ENCODE results near the gene PHACTR3. TPM values are rescaled to one million over a fixed set of nuclear protein-coding genes. Genes with fewer than 3 reads are reported as not detected.

Gene PHACTR3
- polyA plus RNA-seq, 1 donor (not counting 4 experiments of a cell fraction or from before 2014, with no cell fraction given): 2.6 TPM

DNA sequence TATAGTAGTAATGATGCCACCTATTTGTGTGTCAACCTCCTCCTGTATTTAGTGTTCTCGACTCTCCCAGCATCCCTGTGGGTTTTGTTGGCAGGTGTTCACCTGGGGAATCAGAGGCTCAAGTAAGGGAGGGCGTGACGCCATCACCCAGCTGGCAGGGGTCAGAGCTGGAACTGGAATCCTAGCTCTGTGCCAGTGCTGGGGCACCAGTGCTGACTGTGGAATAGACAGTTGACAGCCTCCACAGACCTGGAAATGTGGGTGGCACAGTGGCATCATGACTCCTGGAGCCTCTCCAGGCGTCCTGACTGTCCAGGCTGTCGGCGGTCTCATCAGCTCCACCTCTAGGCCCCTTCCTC is 226.3 kb downstream of the PHACTR3 start:
- no peak for DNase-seq (ENCODE audit: low read depth, low spot score)
- Histone ChIP-seq H3K79me2 (ENCODE audit: control insufficient read depth, insufficient read depth, low read length) (no peaks in the 10 kb centered on the region), H3K27me3 (ENCODE audit: control insufficient read depth, extremely low read depth, insufficient read depth, low read length) (no peaks in the 10 kb centered on the region), H2AFZ (ENCODE audit: control insufficient read depth, low read length) (peak overlapping the region; percentile 36), H3K9me3 (ENCODE audit: control insufficient read depth, low read depth, low read length) (no peaks in the 10 kb centered on the region), H3K4me3 (ENCODE audit: control insufficient read depth in 2 of 3, extremely low read depth in 1 of 3, insufficient read depth in 2 of 3, low read depth in 1 of 3, low read length in 3 of 3) (no peak overlapping the region), H3K9ac (ENCODE audit: control insufficient read depth, extremely low read depth, insufficient read depth, low read length) (no peak overlapping the region), H4K20me1 (ENCODE audit: control insufficient read depth, extremely low read depth, insufficient read depth, low read length) (no peaks in the 10 kb centered on the region), H3K4me1 (ENCODE audit: control insufficient read depth, extremely low read depth, insufficient read depth, low read length) (peaks cover 44% of the 10 kb centered on the region), H3K9me1 (ENCODE audit: control insufficient read depth, extremely low read depth, insufficient read depth, low read length) (peaks cover 2% of the 10 kb centered on the region), H3K36me3 (ENCODE audit: control insufficient read depth in 2 of 2, extremely low read depth in 1 of 2, insufficient read depth in 2 of 2, low read length in 2 of 2) (no peaks in the 10 kb centered on the region), H3K4me2 (ENCODE audit: control insufficient read depth, extremely low read depth, insufficient read depth, low read depth, low read length) (peak overlapping the region; percentile 5), H3K27ac (ENCODE audit: control insufficient read depth, insufficient read depth, low read length) (no peak overlapping the region)
- FAIRE-seq: no peak
- TF ChIP-seq, protein P1, sequence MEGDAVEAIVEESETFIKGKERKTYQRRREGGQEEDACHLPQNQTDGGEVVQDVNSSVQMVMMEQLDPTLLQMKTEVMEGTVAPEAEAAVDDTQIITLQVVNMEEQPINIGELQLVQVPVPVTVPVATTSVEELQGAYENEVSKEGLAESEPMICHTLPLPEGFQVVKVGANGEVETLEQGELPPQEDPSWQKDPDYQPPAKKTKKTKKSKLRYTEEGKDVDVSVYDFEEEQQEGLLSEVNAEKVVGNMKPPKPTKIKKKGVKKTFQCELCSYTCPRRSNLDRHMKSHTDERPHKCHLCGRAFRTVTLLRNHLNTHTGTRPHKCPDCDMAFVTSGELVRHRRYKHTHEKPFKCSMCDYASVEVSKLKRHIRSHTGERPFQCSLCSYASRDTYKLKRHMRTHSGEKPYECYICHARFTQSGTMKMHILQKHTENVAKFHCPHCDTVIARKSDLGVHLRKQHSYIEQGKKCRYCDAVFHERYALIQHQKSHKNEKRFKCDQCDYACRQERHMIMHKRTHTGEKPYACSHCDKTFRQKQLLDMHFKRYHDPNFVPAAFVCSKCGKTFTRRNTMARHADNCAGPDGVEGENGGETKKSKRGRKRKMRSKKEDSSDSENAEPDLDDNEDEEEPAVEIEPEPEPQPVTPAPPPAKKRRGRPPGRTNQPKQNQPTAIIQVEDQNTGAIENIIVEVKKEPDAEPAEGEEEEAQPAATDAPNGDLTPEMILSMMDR (optimal IDR thresholded peaks at IDR 0.05 in 1 of 3, IDR thresholded peaks at IDR 0.05 in 1 of 3, conservative IDR thresholded peaks at IDR 0.05 in 1 of 3; ENCODE audit: extremely low read depth in 1 of 3, insufficient read depth in 2 of 3, low read length in 3 of 3): no peak
- no peak for TF ChIP-seq EZH2 (IDR thresholded peaks at IDR 0.05; ENCODE audit: low read length)
- dilution Hi-C loops (cut with MboI; ENCODE audit: extremely low pct_ligation_motif_present, low sequenced_read_pairs): no loop called here

DNA sequence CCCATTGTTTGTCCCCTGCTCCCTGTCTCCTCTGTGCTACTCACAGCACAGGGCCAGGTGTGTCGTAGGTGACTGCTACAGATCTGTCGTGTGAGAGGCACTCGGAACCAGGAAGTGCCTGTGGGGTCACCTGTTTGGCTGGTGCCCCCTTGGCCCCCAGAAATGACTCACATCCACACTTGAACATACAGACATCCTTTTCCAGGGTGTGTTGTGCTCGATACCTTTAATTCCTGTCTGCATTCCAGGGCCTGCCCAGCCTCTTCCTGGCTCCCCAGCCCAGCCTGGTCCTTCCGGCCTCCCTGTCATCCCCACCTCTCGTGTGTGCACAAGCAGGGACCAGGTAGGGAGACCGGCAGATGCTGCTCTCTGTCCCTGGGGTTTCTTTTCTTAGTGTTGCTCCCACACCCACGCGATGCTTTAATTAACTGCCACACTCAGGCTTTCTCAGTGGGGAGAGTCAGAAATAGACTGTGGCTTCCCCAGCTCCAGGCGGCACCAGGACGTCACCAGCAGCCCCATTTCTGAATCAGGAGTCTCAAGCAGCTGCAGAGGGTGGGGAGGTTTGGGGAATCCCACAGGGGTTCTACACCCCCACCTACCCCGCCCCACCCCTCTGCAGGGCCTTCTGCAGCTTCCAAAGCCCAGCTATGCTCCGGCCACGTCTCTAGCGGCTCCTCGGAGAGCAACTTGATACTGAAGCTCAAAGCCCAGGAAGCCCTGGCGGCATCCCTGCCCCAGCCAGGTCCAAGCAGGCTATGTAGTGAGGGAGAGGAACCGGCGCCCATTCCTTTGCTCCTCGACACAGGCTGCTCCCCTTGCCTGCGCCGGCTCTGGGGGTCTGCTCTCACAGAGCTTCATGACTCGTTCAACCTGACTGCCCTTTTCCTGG is 226.9 kb downstream of the PHACTR3 start:
- peak overlapping the region; percentile 36 for H2AFZ ChIP-seq (ENCODE audit: control insufficient read depth, low read length)
- H3K4me2 ChIP-seq (ENCODE audit: control insufficient read depth, extremely low read depth, insufficient read depth, low read depth, low read length): peak overlapping the region; percentile 8
- peak; percentile 44 for FAIRE-seq
- H3K4me3 ChIP-seq (ENCODE audit: control insufficient read depth in 2 of 3, extremely low read depth in 1 of 3, insufficient read depth in 2 of 3, low read depth in 1 of 3, low read length in 3 of 3): no peak overlapping the region
- no peaks in the 10 kb centered on the region for H3K9me3 ChIP-seq (ENCODE audit: control insufficient read depth, low read depth, low read length)
- dilution Hi-C loops (cut with MboI; ENCODE audit: extremely low pct_ligation_motif_present, low sequenced_read_pairs): no loop called here
- no peaks in the 10 kb centered on the region for H4K20me1 ChIP-seq (ENCODE audit: control insufficient read depth, extremely low read depth, insufficient read depth, low read length)
- TF ChIP-seq EZH2 (IDR thresholded peaks at IDR 0.05; ENCODE audit: low read length): no peak
- TF ChIP-seq, protein P1 (optimal IDR thresholded peaks at IDR 0.05 in 1 of 3, IDR thresholded peaks at IDR 0.05 in 1 of 3, conservative IDR thresholded peaks at IDR 0.05 in 1 of 3; ENCODE audit: extremely low read depth in 1 of 3, insufficient read depth in 2 of 3, low read length in 3 of 3): no peak
- peaks cover 47% of the 10 kb centered on the region for H3K4me1 ChIP-seq (ENCODE audit: control insufficient read depth, extremely low read depth, insufficient read depth, low read length)
- no peaks in the 10 kb centered on the region for H3K27me3 ChIP-seq (ENCODE audit: control insufficient read depth, extremely low read depth, insufficient read depth, low read length)
- DNase-seq (ENCODE audit: low read depth, low spot score): peak; percentile 46
- H3K79me2 ChIP-seq (ENCODE audit: control insufficient read depth, insufficient read depth, low read length): no peaks in the 10 kb centered on the region
- peaks cover 2% of the 10 kb centered on the region for H3K9me1 ChIP-seq (ENCODE audit: control insufficient read depth, extremely low read depth, insufficient read depth, low read length)
- no peaks in the 10 kb centered on the region for H3K36me3 ChIP-seq (ENCODE audit: control insufficient read depth in 2 of 2, extremely low read depth in 1 of 2, insufficient read depth in 2 of 2, low read length in 2 of 2)
- H3K9ac ChIP-seq (ENCODE audit: control insufficient read depth, extremely low read depth, insufficient read depth, low read length): no peak overlapping the region
- H3K27ac ChIP-seq (ENCODE audit: control insufficient read depth, insufficient read depth, low read length): no peak overlapping the region
